CD4-positive, CD25-positive, alpha-beta regulatory T cell (primary cell): ENCODE data around the gene OR4M2. TPM values are rescaled to one million over a fixed set of nuclear protein-coding genes. Genes with fewer than 3 reads are reported as not detected.
A peak's percentile ranks its signal among the peaks of the same experiment; 100 is the strongest.
"Not testable (repeated sequence)": the region's sequence is repeated elsewhere in the genome, so short reads cannot be mapped to it uniquely, and the experiment has no call there.

ENCODE experiments used
- ATAC-seq, 2 donors: fragments of 150-1000 bp; cut with Tn5 transposase; one replicate each; pipeline ENCODE4 v1.10.0; 2021; ENCODE audit warnings: low read depth in 2 of 2, moderate number of reproducible peaks in 2 of 2, moderate library complexity in 1 of 2
- DNase-seq, 3 donors: peaks; one replicate each; pipeline versions ENCODE4 v3.0.0 to v3.0.0-alpha.2; 2012 to 2022; ENCODE audit warnings: mixed read lengths in 1 of 3
- H3K27ac ChIP-seq: one replicate; pipeline ENCODE4 v1.7.0; 2013; ENCODE audit warnings: mild to moderate bottlenecking, low read length; ENCODE audit not compliant: insufficient read depth, poor library complexity, severe bottlenecking
- H3K27me3 ChIP-seq: one replicate; pipeline ENCODE4 v1.7.0; 2013; ENCODE audit warnings: low read length; ENCODE audit not compliant: control insufficient read depth, insufficient read depth
- H3K36me3 ChIP-seq: one replicate; pipeline ENCODE4 v1.7.0; 2013; ENCODE audit warnings: mild to moderate bottlenecking, low read length, moderate library complexity; ENCODE audit not compliant: control insufficient read depth, insufficient read depth
- H3K4me1 ChIP-seq: 2 replicates; pipeline ENCODE4 v1.7.0; 2013; ENCODE audit warnings: mild to moderate bottlenecking, low read length; ENCODE audit not compliant: insufficient read depth, control insufficient read depth, poor library complexity, severe bottlenecking
- H3K4me3 ChIP-seq: one replicate; pipeline ENCODE4 v1.7.0; 2013; ENCODE audit warnings: low read depth, mild to moderate bottlenecking, low read length, moderate library complexity
- H3K9me3 ChIP-seq, 2 experiments: 1 replicate in 1 of 2; 2 replicates in 1 of 2; pipeline ENCODE4 v1.7.0; 2013; ENCODE audit warnings: low read length in 2 of 2, mild to moderate bottlenecking in 1 of 2, moderate library complexity in 1 of 2; ENCODE audit not compliant: control insufficient read depth in 2 of 2
- H3K27ac Mint-ChIP-seq, 3 donors: one replicate each; pipeline ENCODE4 v1.8.0; 2020 to 2022; ENCODE audit warnings: mild to moderate bottlenecking in 3 of 3, mixed read lengths in 3 of 3, moderate library complexity in 2 of 3
- H3K27me3 Mint-ChIP-seq: one replicate; pipeline ENCODE4 v1.8.0; 2022; ENCODE audit warnings: mild to moderate bottlenecking, mixed read lengths
- H3K36me3 Mint-ChIP-seq: one replicate; pipeline ENCODE4 v1.8.0; 2020; ENCODE audit warnings: mixed read lengths
- H3K4me1 Mint-ChIP-seq, 4 donors: one replicate each; pipeline ENCODE4 v1.8.0; 2020 to 2022; ENCODE audit warnings: mixed read lengths in 4 of 4, mild to moderate bottlenecking in 1 of 4
- H3K4me3 Mint-ChIP-seq, 4 donors: one replicate each; pipeline ENCODE4 v1.8.0; 2020 to 2022; ENCODE audit warnings: mild to moderate bottlenecking in 4 of 4, mixed read lengths in 4 of 4, moderate library complexity in 3 of 4
- H3K9me3 Mint-ChIP-seq, 7 donors: one replicate each; pipeline ENCODE4 v1.8.0; 2020 to 2022; ENCODE audit warnings: mixed read lengths in 7 of 7, mild to moderate bottlenecking in 3 of 7, moderate library complexity in 2 of 7
- polyA plus RNA-seq, 4 donors: library from polyadenylated mRNA; unstranded; fragments of 300-500 nt; fragmentation: Illumina TruSeq; gene quantifications; one replicate each; pipeline ENCODE4 v1.2.3, GENCODE V29; 2021
- total RNA-seq: library from RNA; stranded (reverse); gene quantifications from one replicate; pipeline ENCODE4 v1.2.3, GENCODE V29; 2022

OR4M2 gene
- total RNA-seq = not detected
- not detected for polyA plus RNA-seq

GRCh38 chr15:22080227-22080626, at the start of gene OR4M2:
TSS of gene OR4M2 (plus strand) at chr15:22080527. CDS start at chr15:22080625, 98 bp downstream.
- not testable (repeated sequence) for H3K9me3 ChIP-seq, H3K4me1 ChIP-seq, H3K27me3 ChIP-seq, H3K36me3 Mint-ChIP-seq, H3K9me3 Mint-ChIP-seq, H3K27ac ChIP-seq, H3K27ac Mint-ChIP-seq, H3K36me3 ChIP-seq, DNase-seq, H3K27me3 Mint-ChIP-seq, H3K4me3 Mint-ChIP-seq, ATAC-seq, H3K4me1 Mint-ChIP-seq, H3K4me3 ChIP-seq

- H3K4me3 ChIP-seq, H3K36me3 ChIP-seq, H3K4me1 ChIP-seq, H3K36me3 Mint-ChIP-seq, H3K4me3 Mint-ChIP-seq, H3K27me3 Mint-ChIP-seq, H3K9me3 ChIP-seq, H3K27ac ChIP-seq, H3K27me3 ChIP-seq, H3K9me3 Mint-ChIP-seq, H3K4me1 Mint-ChIP-seq, H3K27ac Mint-ChIP-seq, ATAC-seq, DNase-seq: not testable (repeated sequence)
Observed at GRCh38 chr15:22069267-22069666, 11.1 kb upstream of the OR4M2 start.

GRCh38 chr15:22081386-22081785, 1.1 kb downstream of the OR4M2 start:
- not testable (repeated sequence) for H3K4me1 Mint-ChIP-seq, H3K27ac Mint-ChIP-seq, H3K9me3 ChIP-seq, H3K36me3 ChIP-seq, H3K4me1 ChIP-seq, H3K27me3 Mint-ChIP-seq, DNase-seq, H3K4me3 ChIP-seq, H3K27me3 ChIP-seq, H3K9me3 Mint-ChIP-seq, ATAC-seq, H3K27ac ChIP-seq, H3K4me3 Mint-ChIP-seq, H3K36me3 Mint-ChIP-seq

- H3K27me3 Mint-ChIP-seq, H3K36me3 ChIP-seq, H3K4me3 Mint-ChIP-seq, DNase-seq, H3K4me3 ChIP-seq, H3K27ac ChIP-seq, H3K9me3 Mint-ChIP-seq, H3K27me3 ChIP-seq, H3K4me1 Mint-ChIP-seq, H3K4me1 ChIP-seq, H3K27ac Mint-ChIP-seq, H3K9me3 ChIP-seq, H3K36me3 Mint-ChIP-seq: not testable (repeated sequence)
- ATAC-seq = peak; percentile 80 to 83
Observed at GRCh38 chr15:22098616-22099253, 18.4 kb downstream of the OR4M2 start.

- not testable (repeated sequence) for H3K27ac ChIP-seq, H3K36me3 ChIP-seq, H3K27ac Mint-ChIP-seq, H3K27me3 Mint-ChIP-seq, H3K4me1 ChIP-seq, H3K9me3 Mint-ChIP-seq, H3K27me3 ChIP-seq, DNase-seq, H3K4me3 ChIP-seq, H3K36me3 Mint-ChIP-seq, H3K4me1 Mint-ChIP-seq, H3K4me3 Mint-ChIP-seq, H3K9me3 ChIP-seq
- ATAC-seq = peak; percentile 59
Observed at GRCh38 chr15:22099289-22099891, 19.1 kb downstream of the OR4M2 start.

GRCh38 chr15:22122033-22122432, 41.7 kb downstream of the OR4M2 start:
- not testable (repeated sequence) for H3K9me3 ChIP-seq, H3K27me3 Mint-ChIP-seq, H3K27me3 ChIP-seq, H3K27ac Mint-ChIP-seq, H3K9me3 Mint-ChIP-seq, DNase-seq, ATAC-seq, H3K4me3 ChIP-seq, H3K36me3 ChIP-seq, H3K4me1 Mint-ChIP-seq, H3K27ac ChIP-seq, H3K4me1 ChIP-seq, H3K36me3 Mint-ChIP-seq, H3K4me3 Mint-ChIP-seq

Other genes starting within 250 kb of the OR4M2 start
- not detected for gene POTEB, start 202.8 kb upstream of the OR4M2 start, total RNA-seq
- not detected for gene POTEB, start 202.8 kb upstream of the OR4M2 start, polyA plus RNA-seq